GM21717 (cell line): ENCODE measurements around the gene RAET1G.
"Not testable (repeated sequence)": the region's sequence is repeated elsewhere in the genome, so short reads cannot be mapped to it uniquely, and the experiment has no call there.

Source experiments
- ATAC-seq: cut with Tn5 transposase; IDR thresholded peaks from one replicate; pipeline ENCODE4 v1.9.1; 2021; ENCODE audit warnings: mild to moderate bottlenecking, moderate library complexity; ENCODE audit not compliant: unreplicated experiment

The RAET1G gene

DNA sequence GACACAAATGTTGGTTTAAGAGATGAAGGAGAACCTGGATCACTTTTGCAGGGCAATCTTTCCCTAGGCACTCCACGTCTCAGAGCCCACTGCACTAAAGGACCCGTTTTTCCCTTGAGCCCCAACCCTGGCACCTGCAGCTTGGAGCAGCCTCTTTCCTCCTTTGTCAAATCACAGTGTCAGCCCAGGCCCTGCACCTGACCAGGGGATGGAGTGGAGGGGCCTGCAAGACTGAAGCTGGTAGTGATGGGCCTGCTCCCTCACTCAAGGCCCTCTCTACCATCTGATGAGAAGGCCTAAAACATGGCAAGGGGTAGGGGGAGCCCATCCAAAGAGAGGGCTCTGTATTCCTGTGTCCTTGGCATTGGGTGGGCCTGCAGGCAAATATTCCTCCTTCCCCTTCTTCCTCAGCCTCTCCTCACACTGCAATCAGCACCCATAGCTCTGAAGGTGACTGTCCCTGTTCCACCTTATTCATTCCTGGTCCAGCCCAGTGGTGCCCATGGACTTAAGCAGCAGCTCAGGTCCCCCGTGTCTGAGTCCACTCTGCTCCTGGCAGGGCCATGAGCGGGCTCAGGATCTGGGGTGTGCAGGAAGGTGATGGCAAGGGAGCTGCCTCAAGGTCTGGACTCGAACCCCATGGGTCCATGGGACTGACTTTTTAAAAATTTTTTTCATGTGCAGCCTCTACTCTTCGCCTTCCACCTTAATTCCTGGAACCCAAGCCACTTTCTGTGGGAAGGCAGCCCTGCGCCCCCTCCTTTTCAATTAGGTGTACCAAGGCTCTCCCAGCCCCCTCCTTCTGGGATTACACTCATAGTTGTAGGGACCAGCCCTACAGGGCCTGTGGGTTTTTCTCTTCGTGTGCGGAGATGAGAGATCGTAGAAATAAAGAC is 6.7 kb downstream of the RAET1G start:
- no peak for ATAC-seq

DNA sequence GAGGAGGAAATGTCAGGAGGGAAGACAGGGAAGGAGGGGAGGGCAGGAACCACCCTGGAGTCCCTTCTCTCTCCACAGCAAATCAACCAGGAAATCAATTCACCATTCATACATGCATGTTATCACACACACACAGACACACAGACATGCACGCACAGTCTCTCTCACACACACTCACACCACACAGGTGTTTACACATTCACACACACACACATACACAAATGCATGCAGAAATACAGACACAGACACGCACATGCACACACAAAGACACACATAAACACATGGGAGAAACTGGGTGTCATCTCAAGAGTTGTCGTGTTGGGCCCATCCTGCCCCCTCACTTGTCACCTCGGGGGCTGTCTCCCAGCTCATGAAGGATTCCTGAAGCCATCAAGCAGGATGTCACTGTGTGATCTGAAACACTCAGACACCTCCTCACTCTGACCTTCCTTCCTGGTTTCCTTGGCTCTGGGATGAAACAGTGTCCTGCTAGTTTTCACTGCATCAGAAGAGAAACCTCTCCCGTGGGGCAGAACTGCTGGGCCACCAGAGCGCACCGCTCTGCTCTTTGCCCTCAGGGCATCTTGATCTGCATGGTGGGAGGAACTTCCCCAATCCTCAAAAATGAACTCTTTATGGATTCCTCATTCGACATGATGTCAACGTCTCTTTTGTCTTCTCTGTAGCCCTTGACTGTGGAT is 9.2 kb downstream of the RAET1G start:
- ATAC-seq, result no peak

DNA sequence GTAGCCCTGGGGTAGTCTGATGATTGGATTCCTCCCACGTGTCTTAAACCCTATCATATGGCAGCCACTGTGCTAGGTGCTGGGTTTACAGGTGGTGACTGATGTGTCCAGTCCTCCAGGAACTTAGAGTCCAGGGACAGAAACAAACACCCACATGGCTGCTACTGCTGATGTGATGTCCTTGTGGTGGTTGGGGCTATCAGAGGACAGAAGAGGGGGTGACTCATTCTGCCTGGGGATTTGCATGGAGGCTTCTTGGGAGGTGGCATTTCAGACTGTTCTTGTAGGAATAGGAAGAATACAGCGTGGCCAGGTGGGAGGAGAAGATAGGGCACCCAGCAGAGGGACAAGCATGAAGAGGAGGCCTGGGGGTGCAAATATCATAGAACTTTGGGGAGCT is 9.8 kb downstream of the RAET1G start:
- no peak for ATAC-seq

- ATAC-seq, result not testable (repeated sequence)
These were observed 10.2 kb downstream of the RAET1G start for GRCh38 chr6:149912680-149913079.

GRCh38 chr6:149910721-149911151 is 12.2 kb downstream of the RAET1G start:
- no peak for ATAC-seq

GRCh38 chr6:149909701-149910470 is 13.0 kb downstream of the RAET1G start:
- ATAC-seq, result no peak

DNA sequence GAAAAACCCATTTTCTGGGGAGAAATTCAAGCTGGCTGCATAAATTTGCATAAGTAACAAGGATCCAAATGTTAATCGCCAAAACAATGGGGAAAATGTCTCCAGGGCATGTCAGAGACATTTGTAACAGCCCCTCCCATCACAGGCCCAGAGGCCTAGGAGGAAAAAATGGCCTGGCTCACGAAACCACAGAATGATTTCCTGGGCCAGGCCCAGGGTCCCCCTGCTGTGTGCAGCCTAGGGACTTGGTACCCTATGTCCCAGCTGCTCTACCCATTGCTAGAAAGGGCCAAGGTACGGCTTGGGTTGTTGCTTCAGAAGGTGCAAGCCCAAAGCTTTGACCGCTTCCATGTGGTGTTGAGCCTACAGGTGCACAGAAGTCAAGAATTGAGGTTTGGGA is 14.4 kb downstream of the RAET1G start:
- ATAC-seq, result not testable (repeated sequence)

- ATAC-seq, result no peak
These were observed 15.6 kb downstream of the RAET1G start for GRCh38 chr6:149907317-149907716.

DNA sequence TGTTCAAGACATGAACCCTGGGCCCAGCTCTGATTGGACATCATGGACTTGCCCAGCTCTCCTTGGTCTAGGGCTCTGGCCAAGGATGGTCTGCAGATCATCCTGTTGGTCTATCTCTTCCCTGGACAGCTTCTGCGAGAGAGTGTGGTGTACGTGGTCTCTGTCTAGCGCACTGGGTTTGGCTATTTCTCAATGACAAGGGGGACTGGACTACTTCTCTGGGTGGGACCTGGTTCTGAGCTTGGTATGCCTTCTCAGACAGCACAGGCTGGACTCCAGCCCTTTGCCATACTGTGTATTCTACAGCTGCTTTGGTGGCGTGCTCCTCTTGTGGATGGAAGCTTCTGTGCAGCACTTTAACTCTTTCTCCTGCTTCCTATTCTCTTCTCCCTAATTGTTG is 16.5 kb downstream of the RAET1G start:
- ATAC-seq, result no peak

GRCh38 chr6:149905911-149906371 is 17.0 kb downstream of the RAET1G start:
- no peak for ATAC-seq

DNA sequence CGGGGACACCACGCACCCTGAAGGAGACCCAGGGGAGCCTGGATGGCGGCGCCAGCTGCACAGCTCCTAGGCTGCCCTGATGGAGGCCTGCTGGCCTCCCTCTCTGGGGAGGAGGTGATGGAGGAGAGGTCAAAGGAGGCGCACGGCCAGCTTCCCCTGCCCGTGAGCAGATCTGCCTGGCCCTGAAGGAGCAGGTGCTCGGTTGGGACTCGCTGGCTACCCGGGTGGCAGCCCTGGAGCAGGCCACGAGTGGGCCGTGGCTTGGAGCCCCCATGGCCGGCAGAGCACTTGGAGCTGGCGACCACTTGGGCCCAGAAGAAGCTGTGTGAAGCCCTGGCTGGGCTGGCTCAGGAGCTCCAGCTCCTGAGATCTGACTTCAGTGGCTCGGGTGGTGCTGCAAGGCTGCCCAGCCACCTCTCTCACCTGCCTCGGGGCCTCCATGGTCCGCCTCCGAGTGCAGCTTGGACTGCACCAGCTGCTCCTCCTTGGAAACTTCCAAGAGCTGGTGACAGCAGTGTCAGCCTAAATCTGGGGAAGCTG is 17.5 kb downstream of the RAET1G start:
- no peak for ATAC-seq

GRCh38 chr6:149904661-149905370 is 18.1 kb downstream of the RAET1G start:
- ATAC-seq, result no peak

DNA sequence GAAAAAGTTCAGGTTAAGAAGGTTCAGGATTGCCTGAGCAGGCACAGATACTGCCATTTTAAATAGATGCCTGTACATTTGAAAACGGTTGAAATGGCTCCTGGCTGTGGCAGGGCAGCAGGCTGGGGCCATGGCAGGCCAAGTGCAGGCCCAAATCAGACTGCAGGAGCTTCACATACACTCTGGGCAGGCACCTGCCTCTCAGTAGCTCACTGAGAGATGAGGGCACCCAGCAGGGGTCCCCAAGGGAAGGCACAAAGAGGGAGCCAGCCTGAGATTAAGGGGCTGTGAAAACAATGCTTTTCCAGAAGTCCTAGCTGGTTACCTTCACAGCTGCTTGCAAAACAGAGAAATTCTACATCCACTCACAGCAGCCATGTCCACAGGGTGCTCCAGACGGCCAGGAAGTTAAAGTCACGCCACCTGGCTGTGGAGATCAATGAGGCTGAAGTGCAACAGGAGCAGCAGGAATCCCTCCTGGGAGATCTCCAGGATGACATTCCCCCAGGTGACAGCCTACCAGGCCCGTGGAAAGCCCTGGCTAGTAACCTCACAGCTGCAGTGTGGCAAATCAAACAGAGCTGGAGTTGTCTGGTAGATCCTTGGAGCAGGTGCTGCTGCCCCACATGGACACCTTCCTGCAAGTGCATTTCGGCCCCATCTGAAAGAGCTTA is 18.8 kb downstream of the RAET1G start:
- no peak for ATAC-seq

- ATAC-seq, result no peak
These were observed 21.3 kb downstream of the RAET1G start for GRCh38 chr6:149901444-149902140.

GRCh38 chr6:149900620-149901443 is 22.1 kb downstream of the RAET1G start:
- ATAC-seq, result no peak

DNA sequence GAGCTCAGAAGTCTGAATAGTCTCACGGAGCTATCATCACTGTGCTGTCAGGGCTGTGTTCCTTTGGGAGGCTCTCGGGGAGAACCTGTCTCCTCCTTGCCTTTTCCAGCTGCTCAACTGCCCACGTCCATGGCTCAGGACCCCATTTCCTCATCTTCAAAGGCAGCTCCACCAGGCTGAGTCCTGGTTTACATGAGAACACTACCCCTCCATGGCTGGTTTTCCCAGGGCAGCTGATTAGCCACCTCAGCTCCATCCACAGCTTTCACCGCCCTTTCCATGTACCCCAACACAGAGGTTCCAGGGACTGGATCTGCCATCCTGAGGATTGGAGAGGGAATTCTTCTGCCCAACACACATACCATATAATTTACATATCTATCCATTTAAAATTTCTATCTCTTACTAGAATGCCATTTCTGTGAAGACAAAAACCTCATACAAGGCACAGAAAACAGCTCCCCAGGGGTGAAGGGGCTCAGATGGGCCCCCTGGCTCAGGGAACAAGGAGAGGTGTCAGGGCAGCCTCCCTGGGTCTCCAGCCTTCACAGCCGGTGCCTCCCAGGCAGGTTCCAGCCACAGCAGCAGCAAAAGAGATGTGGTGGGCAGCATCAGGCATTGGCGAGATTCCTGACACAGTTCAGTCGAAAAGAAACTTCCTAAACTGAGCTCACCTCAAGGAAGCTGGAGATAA is 22.8 kb downstream of the RAET1G start:
- ATAC-seq, result no peak

- ATAC-seq, result no peak
These were observed 23.4 kb downstream of the RAET1G start for GRCh38 chr6:149899486-149899885.

DNA sequence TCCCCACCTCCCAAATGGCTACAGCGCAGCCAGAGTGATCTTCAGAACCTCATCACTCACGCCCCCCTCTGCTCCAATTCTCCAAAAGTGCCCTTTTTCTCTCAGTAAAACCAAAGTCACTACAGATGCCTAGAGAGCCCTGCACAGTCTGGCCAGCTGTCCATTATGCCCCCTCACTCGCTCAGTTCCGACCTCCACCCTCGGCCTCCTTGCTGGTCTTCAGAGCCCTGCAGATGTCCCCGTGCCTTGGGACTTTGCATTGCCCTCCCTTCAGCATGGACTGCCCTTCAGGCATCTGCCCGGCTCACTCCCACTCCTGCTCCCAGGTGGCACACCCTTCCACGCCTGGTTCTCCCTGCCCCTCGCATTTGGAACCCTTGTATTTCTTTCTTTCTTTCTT is 24.0 kb downstream of the RAET1G start:
- ATAC-seq, result no peak
